Tibial artery (tissue), 4 donors: ENCODE measurements around the gene MOG.

ENCODE experiments used
- DNase-seq, 2 donors: peaks; one replicate each; pipeline ENCODE4 v3.0.0-alpha.2; 2019
- H3K27ac ChIP-seq, 2 donors: fragments of 200-600 bp; sonication (generic) in 1 of 2; 1 replicate in 1 of 2; 2 replicates in 1 of 2; pipeline ENCODE4 v1.5.1; 2018 to 2019; ENCODE audit warnings: mild to moderate bottlenecking in 1 of 2
- H3K27me3 ChIP-seq, 2 donors: fragments of 200-600 bp; sonication (generic) in 1 of 2; one replicate each; pipeline versions ENCODE4 v1.5.1 to v1.6.0; 2016 to 2019
- H3K36me3 ChIP-seq, 3 donors: fragments of 200-600 bp; sonication (generic) in 2 of 3; one replicate each; pipeline ENCODE4 v1.5.1; 2016 to 2019; ENCODE audit warnings: mild to moderate bottlenecking in 2 of 3
- H3K4me1 ChIP-seq, 4 donors: fragments of 200-600 bp; sonication (generic) in 2 of 4; 1 replicate in 3 of 4; 2 replicates in 1 of 4; pipeline ENCODE4 v1.5.1; 2016 to 2019
- H3K4me3 ChIP-seq, 2 donors: fragments of 200-600 bp; sonication (generic) in 1 of 2; 1 replicate in 1 of 2; 2 replicates in 1 of 2; pipeline ENCODE4 v1.5.1; 2018 to 2019; ENCODE audit warnings: mild to moderate bottlenecking in 2 of 2
- H3K9me3 ChIP-seq, 3 donors: fragments of 200-600 bp; sonication (generic) in 1 of 3; one replicate each; pipeline ENCODE4 v1.5.1; 2016 to 2019
- intact Hi-C: fragments of 100-400 bp; cut with DNase I; formaldehyde crosslinking; loops from one replicate; pipeline ENCODE4 v1.15.0; 2023; ENCODE audit warnings: low total_unique reads
- TF ChIP-seq, protein P1 (sequence below), 2 experiments: fragments of 200-600 bp in 1 of 2; fragments of 450-650 bp in 1 of 2; IDR thresholded peaks; one replicate each; pipeline ENCODE4 v1.5.1; 2017 to 2019; ENCODE audit warnings: antibody characterized with exemption in 2 of 2, mild to moderate bottlenecking in 1 of 2, moderate library complexity in 1 of 2

The MOG gene

DNA sequence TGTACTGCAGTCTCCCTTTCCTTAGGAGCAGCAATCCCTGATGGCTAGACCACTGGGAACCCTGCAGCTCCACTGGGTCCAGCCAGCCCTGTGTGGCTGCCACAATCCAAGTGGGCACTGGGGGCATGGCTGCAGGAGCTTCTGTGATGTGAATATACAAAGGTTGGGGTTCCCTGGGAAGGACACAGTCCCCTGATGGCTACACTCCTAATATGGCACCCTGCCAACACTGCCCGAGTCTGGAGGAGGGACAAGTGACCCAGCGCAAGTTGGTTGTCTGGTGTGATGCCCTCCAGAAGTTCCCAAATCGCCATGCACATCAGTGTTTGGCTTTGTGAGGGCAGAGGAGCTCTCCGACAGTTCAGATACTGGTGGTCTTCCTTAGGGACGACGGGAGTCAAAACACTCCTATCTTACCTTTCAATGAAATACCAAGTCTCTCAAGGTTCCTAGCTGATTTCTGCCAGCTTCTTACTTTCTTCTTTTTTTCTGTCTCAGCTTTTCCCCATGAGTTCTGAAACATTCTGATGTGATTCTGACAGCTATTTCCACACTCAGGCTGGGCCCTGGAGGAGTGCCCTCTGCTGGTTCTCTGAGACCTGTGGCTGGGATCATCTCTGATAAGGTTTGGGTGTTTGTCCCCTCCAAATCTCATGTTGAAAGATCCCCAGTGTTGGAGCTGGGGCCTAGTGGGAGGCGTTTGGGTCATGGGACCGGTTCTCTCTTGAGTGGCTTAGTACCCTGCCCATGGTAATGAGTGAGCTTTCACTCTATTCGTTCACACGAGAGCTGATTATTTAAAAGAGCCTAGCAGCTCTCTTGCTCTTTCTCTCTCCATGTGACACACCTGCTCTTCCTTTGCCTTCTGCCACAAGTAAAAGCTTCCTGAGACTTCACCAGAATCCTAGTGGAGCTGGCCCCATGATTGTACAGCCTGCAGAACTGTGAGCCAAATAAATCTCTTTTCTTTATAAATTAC lies 39.5 kb downstream of the MOG start:
- H3K36me3 ChIP-seq, result no peaks in the 10 kb centered on the region
- H3K4me1 ChIP-seq, result no peaks in the 10 kb centered on the region
- intact Hi-C loops, result no loop called here
- H3K4me3 ChIP-seq, result no peak overlapping the region
- DNase-seq, result no peak
- no peaks in the 10 kb centered on the region for H3K9me3 ChIP-seq
- H3K27me3 ChIP-seq, result no peaks in the 10 kb centered on the region
- H3K27ac ChIP-seq, result no peak overlapping the region
- TF ChIP-seq, protein P1, sequence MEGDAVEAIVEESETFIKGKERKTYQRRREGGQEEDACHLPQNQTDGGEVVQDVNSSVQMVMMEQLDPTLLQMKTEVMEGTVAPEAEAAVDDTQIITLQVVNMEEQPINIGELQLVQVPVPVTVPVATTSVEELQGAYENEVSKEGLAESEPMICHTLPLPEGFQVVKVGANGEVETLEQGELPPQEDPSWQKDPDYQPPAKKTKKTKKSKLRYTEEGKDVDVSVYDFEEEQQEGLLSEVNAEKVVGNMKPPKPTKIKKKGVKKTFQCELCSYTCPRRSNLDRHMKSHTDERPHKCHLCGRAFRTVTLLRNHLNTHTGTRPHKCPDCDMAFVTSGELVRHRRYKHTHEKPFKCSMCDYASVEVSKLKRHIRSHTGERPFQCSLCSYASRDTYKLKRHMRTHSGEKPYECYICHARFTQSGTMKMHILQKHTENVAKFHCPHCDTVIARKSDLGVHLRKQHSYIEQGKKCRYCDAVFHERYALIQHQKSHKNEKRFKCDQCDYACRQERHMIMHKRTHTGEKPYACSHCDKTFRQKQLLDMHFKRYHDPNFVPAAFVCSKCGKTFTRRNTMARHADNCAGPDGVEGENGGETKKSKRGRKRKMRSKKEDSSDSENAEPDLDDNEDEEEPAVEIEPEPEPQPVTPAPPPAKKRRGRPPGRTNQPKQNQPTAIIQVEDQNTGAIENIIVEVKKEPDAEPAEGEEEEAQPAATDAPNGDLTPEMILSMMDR (IDR thresholded peaks at IDR 0.05), result peak in 1 of 2 experiments; percentile 39

DNA sequence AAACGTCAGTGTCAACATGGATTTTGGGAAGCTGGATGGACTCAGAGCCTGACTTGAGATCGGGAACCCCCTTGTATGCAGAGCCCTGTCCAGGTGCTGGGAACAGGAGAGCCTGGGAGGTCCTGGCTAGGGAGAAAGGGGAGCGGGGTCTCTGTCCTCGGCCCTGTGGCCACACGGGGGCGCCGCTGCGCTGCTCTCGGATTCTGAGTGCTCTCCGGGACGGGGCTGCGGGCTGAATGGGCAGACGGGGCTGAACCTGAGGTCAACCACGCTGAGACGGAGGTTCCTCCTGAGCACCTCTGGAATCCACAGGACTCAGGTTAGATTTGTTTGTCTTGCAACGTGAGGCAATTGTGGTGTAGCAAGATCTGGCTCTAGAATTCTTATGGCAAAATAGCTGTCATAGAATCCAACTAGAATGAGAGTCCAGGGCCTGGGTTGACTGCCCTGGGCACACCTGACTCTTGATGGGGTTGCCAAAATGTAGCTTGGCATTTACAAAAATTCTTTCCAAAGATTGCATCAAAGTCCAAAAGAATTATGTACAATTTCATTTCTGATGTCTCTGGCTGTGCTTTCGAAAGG lies 45.7 kb downstream of the MOG start:
- no peaks in the 10 kb centered on the region for H3K36me3 ChIP-seq
- H3K4me1 ChIP-seq, result no peaks in the 10 kb centered on the region
- TF ChIP-seq, protein P1 (IDR thresholded peaks at IDR 0.05), result peak; percentile 58 to 71
- H3K27ac ChIP-seq, result no peak overlapping the region
- DNase-seq, result peak in 1 of 2 donors; percentile 61
- intact Hi-C loops, result loop anchor here (10.0 kb wide), 1 partner anchor 52 kb away; no protein-coding TSS in a partner anchor
- peaks cover 0 to 24% of the 10 kb centered on the region in 2 donors for H3K27me3 ChIP-seq
- H3K4me3 ChIP-seq, result no peak overlapping the region
- H3K9me3 ChIP-seq, result no peaks in the 10 kb centered on the region

DNA sequence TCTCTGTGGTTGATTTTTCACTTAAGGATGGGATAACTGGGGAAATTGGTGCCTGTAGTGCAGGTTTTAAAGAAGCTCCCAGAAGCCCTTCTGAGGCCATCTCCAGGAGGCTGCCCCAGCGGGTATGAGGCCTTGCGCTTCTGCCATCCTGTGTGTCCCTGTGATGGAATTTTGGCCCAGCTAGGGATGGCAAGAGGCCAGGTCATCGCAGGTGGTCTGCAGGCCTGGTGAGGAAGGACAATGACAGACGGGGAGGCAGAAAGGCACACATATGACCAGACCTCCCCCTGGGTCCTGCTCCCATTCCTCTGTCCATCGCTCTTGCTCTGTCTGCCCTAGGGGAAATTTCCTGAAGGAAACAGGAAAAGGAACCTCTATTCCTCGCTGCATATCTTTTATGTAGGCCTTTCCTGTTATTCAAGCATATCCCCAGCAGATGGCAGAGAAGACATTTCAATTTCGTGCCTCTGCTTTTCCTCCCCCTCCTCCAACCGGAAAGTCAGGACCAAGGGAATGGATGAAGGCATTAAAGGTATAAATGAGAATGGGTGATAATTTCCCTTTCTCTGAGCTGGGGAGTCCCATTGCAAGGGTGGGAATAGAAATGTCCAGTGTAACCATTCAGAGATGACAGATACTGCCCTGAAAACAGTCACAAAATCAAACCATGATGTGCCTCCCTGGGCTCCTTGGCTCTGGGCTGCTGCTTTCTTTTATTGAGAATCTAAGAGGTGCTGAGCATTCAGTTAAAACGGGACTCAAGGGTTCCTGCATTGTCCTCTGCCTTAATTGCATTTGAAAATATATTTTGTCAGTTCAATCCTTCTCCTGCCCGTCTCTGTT lies 48.7 kb downstream of the MOG start:
- no peak for DNase-seq
- TF ChIP-seq, protein P1 (IDR thresholded peaks at IDR 0.05), result peak; percentile 37 to 54
- Histone ChIP-seq H3K4me3 (no peak overlapping the region), H3K36me3 (no peaks in the 10 kb centered on the region), H3K4me1 (no peaks in the 10 kb centered on the region), H3K27ac (no peak overlapping the region), H3K27me3 (peaks cover 0 to 40% of the 10 kb centered on the region in 2 donors), H3K9me3 (no peaks in the 10 kb centered on the region)
- intact Hi-C loops, result loop anchor here (5.0 to 10.0 kb wide), 2 partner anchors 49 to 132 kb away; no protein-coding TSS in a partner anchor

DNA sequence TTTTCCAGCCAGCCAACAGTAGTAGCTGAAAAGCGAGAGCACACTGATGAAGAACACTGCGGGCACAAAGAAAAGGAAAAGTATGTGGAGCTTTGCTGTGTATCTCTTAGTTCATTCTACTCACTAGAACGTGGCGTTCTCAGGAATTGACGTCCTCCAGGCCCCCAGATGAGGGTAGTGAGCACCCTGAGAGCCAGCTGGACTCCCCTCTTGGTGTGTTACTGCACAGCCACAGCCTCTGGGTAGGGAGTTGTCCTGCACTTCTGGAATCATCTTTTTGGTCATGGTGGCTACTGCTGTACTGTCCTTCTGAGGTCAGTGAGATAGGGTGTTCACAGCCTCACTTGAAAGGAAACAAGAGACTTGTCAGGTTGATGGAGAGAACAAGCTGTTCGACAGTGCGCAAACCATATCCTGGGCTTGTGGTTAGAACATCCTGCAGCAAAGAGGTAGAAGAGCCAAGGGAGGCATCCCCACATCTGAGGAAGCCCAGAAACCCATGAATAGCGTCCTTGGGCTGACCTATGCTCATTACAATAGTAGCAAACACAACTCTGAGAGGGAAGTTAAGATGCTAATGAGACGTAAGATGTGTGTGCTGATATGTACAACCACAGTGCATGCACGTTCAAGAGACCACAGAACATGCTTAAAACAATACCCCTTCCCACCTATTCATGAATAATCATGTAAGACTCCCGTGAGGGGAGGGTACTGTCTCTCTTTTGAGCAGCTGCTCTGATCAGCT lies 51.7 kb downstream of the MOG start:
- intact Hi-C loops, result loop anchor here (5.0 to 10.0 kb wide), 2 partner anchors 46 to 129 kb away; no protein-coding TSS in a partner anchor
- Histone ChIP-seq H3K36me3 (no peaks in the 10 kb centered on the region), H3K4me3 (no peak overlapping the region), H3K27ac (no peak overlapping the region), H3K4me1 (no peaks in the 10 kb centered on the region), H3K27me3 (peaks cover 0 to 33% of the 10 kb centered on the region in 2 donors), H3K9me3 (no peaks in the 10 kb centered on the region)
- DNase-seq, result no peak
- TF ChIP-seq, protein P1 (IDR thresholded peaks at IDR 0.05), result no peak
